GM20431 (cell line): ENCODE measurements around the gene THRB.
"Not testable (repeated sequence)": the region's sequence is repeated elsewhere in the genome, so short reads cannot be mapped to it uniquely, and the experiment has no call there.

Source experiments
- in situ Hi-C: fragments of 300-500 bp; cut with MseI, MboI; formaldehyde crosslinking; loops from one replicate; pipeline ENCODE4 v1.15.0; 2020; ENCODE audit warnings: low sequenced_read_pairs; ENCODE audit not compliant: unreplicated experiment

THRB gene

DNA sequence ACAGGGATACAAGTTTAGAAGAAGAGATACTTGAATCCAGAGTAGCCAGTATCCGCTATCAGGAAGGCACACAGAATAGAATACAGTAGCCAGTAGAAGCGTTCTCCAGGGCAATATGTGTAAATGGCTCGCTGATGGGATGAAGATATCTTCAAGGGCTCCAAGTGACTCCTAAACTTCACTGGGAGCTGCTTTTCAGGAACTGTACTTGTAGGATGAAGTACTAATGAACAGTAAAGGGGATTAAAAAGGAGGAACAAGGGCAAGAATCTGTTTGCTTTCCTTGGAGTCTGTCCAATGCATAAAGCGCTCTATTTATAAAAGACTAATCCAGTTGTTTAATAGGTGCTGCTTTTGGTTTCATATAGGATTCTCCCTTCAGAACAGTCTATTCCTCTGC, 78.4 kb downstream of the THRB start:
- in situ Hi-C loops, result no loop called here

DNA sequence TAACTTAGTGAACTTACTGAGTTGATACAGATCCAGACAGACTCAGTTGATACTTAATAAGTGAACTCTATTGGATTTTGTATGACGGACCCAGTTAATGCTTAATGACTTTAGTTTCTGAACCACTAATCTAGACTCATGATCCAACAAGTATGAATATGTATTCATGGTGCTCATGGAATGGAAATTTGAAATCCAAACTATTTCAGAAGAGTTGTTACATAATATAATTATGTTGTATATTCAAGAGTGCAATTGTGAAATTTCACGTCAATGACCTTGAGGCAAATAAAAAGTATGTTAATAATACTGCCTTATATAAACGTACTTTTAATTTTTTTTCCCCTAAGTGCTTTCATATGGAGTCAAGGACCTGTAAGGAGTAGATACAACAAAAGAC, 78.8 kb downstream of the THRB start:
- in situ Hi-C loops, result no loop called here

DNA sequence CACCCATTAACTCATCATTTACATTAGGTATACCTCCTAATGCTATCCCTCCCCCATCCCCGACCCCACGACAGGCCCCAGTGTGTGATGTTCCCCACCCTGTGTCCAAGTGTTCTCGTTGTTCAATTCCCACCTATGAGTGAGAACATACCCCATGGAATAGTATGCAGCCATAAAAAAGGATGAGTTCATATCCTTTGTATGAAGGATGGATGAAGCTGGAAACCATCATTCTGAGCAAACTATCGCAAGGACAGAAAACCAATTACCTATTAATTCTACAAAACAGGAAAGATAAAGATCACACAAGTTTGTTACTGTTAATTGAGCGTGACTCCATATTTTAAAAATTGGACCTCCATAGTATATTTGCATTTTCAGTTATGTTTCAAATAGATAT, 81.0 kb downstream of the THRB start:
- in situ Hi-C loops, result not testable (repeated sequence)

DNA sequence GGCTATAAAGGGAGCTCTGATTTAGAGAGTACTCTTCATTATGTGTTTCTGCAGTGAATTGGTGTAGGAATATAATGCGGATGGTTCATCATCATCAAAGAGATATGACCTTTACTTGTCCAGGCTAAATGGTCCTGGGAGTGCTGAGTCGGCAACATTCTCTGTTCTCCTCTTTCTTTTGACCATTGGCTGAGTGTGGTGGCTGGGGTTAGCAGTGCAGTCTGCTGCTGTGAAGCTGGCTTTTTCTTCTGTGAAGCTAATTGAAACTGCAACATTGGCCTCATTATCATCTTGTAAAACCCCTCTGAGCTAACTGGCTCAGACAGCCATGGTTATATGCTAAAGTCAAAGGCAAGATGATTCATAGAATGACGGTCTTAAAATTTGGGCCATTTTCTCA, 83.8 kb downstream of the THRB start:
- in situ Hi-C loops, result no loop called here

DNA sequence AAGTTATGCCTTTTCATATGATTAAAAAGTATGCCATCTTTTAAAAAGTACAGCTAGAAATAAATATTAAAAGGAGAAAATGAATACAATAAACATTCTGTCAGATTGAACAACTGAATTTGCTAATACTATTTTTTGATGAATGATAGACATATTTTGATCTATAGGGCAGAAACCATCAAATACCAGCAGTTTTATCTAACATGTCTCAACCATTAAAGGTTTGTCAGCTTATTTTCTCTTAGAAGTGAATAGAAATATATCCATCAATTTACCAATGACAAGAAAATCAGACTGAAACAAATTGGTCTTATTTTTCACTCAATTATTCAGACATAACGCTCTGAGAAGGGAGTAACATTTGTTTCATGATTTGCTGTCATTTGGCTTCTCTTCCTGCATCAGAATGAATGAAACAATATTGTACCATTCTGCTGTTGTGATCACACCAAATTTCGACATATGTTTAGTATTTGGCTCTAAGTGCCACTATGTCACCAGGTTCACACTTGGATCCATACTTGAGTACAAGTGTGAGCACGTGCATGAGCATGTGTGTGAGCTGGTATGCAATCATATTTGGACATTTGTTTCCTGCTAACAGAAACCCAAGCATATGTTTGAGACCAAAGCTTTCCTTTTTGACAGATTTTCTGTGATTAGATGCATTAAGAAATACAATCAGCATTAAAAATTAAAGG, 86.5 kb downstream of the THRB start:
- in situ Hi-C loops, result no loop called here

DNA sequence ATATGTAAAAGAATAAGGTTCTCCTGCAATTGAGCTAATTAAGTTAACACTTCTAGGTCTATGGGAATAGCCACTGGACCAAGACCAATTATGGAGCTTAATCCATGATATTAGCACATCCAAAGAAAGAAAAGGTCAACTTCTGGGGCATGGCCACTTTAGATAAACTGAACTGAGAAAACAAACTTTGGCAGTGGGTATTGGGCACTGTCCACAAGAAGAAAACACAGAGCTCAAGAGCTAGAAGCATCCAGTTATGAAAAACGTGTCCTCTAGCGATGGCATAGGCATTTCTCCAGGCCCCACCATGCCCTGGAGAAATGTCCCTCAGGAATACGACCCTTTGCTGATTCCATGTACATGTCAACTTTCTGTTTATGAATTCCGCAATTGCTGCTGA, 87.8 kb downstream of the THRB start:
- in situ Hi-C loops, result no loop called here

DNA sequence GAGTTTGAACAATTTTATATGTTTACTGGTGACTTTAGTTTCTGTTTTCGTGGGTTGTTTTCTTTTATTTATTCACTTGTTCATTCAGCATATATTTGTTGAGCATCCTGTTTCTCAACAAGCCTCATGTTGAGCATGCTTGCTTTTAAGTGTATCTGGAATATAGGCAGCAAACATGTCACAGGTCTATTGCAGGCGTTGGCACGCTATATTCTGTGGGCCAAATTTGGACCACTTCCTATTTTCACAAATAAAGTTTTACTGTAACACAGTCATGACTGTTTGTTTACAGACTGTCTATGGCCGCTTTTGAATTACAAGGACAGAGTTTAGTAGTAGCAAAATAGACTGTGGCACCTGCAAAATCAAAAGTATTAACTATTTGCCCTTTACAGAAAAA, 89.6 kb downstream of the THRB start:
- in situ Hi-C loops, result no loop called here

DNA sequence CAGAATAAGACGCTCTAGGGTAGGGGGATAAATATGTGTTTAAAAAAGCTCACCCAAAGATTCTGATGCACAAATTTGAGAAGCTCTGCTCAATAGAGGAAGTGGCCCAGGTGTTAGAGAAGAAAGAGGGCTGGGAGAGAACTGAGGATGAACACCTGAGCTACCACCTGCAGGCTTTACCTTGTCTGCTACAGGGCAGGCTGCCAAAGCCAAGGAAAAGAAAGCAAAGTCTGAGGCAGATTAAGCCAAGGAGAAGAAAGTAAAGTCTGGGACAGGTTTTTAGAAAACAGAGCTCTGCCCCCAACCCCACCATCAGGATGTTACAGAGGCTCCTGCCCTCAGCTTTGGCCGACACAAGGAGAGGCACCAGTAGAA, 92.9 kb downstream of the THRB start:
- in situ Hi-C loops, result no loop called here

DNA sequence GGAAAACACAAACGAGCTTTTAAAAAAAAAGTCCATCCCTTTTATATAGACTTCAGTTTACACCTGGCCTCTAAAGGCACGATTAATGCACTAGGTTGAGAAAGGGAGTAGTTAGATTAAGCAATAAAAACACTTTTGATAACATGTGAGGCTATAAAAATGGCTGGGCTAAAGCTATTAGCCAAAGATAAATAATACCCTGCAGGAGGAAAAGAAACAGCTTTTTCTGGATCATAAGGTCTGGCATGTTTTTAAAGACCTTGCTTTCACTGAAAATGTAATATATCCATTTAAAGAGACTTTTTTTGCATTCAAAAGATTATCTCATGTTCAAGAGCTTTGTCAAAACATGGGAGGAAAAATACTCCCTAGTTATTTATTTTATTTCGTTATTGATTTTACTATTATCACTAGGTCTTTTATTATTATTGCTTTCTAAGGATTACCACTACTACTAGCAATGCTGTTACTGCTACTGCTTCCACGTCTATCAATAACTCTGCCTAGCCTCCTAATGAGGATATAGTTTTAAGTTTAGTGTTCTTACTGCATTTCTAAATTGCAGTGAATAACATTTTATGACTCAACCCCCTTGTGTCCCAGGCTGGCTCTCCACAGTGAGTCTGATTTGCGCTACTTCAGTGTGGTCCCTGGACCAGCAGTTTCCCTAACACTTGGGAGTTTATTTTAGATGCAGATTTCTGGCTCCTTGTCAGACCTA, 93.4 kb downstream of the THRB start:
- in situ Hi-C loops, result no loop called here

DNA sequence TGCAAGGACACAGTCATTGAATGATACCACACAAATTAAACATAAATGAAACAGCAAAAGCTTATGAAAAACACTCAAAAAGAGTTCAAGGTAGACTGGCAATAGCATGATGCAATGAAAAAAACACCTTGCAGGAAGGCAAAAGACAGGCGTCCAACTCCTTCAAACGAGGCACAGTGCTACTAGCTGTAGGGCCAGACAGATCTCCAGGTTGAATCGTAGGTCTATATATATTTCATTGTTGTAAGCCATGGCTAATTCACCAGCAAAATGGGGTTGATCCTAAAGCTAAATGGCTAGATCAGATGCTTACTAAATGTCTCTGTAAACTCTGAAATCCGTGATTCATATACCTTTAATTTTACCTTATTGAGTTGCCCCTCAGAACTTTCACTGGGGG, 94.2 kb downstream of the THRB start:
- in situ Hi-C loops, result no loop called here

DNA sequence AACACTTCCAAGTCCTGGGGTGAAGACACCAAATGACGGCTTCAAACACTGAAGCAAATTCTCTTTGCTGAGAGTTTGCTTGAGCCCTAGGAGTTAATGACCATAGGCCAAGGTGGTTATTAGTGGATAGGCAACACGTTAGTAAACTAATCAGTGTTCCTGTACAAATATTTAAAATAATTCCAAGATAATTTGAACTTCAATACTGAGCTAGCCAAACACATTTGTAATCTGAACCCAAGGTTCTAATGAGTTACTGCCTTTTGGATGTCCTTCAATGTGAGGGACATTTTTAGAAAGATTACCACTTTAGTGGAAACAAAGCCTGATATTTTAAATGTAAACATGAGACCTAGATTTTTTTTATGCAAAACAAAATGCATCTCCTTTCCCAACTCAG, 94.6 kb downstream of the THRB start:
- in situ Hi-C loops, result no loop called here

DNA sequence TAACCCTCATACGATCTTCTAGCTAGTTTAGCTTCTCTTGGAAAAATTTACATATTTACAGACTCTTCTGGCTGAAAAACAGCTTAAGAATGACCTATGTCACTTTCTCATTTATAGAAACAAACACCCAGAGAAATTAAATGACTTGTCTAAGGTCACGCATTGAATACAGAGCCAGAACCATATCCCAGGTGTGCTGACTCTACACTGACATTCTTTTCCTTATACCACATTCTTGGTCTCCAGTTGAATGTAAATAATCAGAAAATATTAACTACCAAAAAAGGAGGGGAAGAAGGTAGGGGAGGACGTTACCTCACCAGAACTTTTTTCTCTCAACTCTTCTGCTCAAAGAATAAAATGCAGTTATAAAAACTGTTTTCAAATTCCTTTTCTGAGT, 95.0 kb downstream of the THRB start:
- in situ Hi-C loops, result no loop called here

DNA sequence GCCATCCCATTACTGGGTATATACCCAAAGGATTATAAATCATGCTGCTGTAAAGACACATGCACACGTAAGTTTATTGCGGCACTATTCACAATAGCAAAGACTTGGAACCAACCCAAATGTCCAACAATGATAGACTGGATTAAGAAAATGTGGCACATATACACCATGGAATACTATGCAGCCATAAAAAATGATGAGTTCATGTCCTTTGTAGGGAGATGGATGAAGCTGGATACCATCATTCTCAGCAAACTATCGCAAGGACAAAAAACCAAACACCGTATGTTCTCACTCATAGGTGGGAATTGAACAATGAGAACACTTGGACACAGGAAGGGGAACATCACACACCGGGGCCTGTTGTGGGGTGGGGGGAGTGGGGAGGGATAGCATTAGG, 95.9 kb downstream of the THRB start:
- in situ Hi-C loops, result not testable (repeated sequence)

DNA sequence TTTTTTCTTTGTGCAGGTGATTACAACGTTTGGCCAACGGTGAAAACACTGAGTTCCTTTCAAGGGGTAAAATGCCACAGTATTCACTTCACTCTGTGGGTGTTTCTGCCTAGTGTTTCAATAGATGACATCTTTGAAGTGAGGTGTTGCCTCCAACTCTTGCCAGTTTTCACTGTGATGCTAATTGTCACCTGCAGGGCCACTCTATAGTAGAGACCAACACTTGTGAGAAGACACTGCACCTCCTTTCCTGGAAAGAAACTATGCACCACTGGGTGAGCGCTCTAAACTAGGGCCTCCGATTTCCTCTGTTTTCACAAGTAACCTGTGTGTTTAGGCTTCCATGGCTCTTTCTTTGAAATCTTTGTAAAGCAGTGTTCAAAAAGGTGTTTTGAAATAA, 98.3 kb downstream of the THRB start:
- in situ Hi-C loops, result no loop called here

DNA sequence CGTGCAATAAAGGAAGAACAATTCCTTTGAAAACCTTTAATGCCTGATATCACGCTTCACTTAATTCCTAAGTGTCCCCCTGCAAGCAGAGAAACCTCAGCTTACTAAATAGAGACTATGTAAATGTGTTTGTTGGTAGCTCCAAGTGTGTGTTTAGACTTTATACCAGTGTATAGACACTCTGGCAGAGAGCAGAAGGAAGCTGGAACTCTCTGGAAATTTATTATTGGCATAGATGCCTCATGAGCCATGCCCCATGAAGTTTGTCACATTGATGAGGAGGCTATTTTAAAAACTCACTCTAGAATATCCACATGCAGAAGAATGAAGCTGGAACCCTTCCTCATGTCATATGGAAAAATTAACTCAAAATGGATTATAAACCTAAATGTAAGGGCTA, 99.9 kb downstream of the THRB start:
- in situ Hi-C loops, result no loop called here

DNA sequence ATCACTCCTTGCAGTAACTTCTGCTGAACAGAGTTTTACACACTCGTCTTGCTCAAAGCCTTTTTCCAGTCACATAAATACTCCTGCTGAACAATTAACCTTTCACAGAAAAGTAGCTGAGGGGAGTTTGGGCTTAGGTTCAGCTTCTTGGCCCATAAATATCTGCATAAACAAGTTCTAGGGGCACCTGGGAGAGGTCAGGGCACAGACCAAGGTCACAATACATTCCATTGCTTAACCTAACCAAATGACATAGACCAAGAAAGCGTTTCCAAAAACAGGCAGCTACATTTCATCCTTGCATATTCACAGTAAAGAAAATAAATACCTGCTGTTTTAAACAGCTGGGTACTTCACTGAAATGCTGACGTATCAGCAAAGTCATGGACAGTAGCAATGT, 101.3 kb downstream of the THRB start:
- in situ Hi-C loops, result no loop called here

DNA sequence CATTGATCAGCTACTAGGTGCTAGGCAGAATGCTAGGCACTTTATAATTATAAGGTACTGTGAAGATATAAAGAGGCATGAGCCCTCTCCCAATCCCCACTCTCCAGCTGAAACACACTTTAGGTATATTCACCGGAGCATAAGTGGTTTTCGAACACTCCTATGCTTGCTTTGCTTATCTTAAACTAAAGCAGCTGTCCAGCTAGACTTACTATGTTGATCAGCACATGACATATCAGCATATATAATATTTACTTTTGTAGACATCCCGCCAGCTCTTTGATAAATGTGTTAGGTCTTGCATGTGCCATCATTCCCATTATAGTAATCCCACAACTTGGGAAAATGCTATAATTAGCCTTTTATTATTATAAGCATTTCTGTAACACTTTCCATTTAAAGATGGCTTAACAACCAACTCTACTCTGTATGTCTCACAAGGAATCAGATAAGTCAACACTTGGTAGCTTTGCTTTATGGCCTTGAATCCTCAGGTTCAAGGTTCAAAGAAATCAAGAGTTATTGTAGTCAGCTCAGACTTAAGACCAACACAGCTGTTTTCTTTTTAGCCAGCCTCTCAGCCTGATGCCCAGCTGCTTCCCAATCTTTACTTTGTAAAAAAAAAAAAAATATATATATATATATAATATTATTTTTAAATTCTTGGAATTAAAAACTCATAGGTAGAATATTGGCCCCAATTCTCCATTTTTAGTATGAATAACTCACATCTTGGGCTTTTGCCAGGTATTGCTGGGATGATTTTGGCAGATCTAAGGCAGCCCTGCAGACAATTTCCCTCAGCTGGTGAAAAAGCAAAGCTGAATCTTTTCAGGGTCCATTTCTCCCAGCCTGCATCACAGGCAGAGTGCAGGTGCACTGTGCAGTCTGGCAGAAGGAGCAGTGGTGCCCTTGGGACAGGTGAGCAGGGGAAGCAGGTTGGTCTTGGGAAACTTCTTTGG, 104.2 kb downstream of the THRB start:
- in situ Hi-C loops, result no loop called here

DNA sequence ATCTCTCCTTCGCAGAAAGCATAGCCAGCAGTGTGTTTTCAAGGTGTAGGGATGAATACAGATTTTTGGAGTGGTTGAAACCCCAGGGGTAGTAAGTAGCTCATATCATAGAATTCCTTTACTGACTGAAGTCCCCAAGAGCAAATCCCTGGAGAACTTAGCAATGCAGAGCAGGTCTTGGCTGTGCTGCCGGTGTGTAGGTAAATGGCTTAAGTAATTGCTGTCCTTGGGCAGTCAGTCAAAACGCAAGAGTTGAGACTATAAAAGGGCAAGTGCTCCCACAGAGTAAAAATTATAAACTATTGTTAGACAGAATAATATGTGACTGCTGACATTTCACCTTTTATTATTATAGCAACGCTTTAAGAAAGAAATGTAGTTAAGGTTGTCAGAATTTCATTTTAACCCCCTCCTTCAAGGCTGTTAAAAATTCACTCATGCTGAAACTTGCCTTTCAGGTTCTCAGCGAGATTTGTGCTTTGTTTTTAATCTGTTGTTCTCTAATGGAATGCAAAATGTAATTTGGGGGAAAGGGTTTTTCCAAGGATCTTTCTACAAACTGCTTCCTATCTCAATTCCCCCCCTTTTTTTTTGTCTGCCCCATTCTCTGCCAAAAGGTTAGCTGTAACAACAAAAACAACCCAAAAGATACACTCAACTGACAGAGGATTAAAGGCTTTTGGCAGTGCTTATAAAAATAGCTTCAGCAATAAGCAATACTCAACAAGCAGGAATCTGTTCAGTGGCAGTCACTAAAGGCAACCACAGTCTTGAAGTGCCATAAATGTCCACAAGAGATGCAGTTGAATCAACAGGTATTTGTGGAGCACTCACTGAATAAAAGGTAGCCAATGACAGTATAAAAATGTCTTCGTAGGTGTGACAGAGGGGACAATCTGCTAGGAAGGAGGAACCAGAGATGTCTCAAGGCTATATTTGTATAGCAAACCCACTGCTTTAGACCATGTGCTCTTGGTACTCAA, 105.3 kb downstream of the THRB start:
- in situ Hi-C loops, result no loop called here

DNA sequence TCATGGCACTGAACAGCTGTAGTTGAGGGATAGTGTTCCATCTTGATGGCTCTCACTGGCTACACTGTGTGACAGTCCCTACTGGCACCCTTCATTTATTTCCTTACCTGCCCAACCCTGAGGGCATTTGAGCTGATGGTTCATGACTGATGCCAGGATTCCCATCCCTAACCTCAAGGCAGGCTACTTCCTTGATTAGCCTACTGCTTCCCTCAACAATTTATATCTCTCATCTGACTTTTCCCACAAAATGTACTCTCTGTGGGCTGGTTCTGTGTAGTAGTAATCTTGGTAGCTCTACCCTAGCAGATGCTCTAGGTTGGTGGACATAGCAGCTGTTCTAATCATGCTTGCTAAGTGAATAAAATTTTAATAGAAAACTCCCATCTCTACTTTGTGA, 106.0 kb downstream of the THRB start:
- in situ Hi-C loops, result no loop called here

DNA sequence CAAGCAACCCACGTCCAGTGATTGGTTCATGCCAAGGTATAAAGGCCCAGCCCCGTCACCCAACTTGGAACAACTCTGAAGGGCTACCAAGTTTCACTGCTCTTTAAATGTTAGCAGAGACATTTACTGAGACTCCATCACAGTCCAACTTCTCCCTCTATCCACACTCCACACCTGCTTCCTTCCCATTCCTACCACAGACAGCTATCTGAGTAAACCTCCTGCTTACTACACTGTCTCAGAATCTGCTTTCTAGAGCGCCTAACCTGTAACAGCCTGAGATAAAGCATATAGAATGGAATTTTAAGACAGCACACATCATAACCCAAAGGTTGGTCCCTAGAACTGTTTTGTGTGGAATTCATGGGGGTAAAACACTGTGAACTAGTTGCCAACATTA, 106.5 kb downstream of the THRB start:
- in situ Hi-C loops, result no loop called here
